OCI-LY1 (cell line): ENCODE results near the gene SCML1.

Source experiments
- H2AFZ ChIP-seq: fragments of 200-600 bp; sonication (generic), shearing (Covaris generic); 2 replicates; pipeline ENCODE4 v1.6.0; 2014; ENCODE audit warnings: antibody characterized with exemption, mild to moderate bottlenecking, low read length
- H3F3A ChIP-seq: fragments of 200-600 bp; sonication (generic), shearing (Covaris generic); 2 replicates; pipeline ENCODE4 v1.6.0; 2014; ENCODE audit warnings: mild to moderate bottlenecking, antibody characterized with exemption, low read length, moderate library complexity; ENCODE audit not compliant: insufficient read depth
- H3K27ac ChIP-seq: fragments of 200-600 bp; sonication (generic); 2 replicates; pipeline ENCODE4 v1.5.1; 2014; ENCODE audit warnings: low read length, mixed run types, mild to moderate bottlenecking, low read depth; ENCODE audit not compliant: poor library complexity, severe bottlenecking
- H3K27me3 ChIP-seq: fragments of 200-600 bp; sonication (generic); 2 replicates; pipeline ENCODE4 v1.6.0; 2014; ENCODE audit warnings: antibody characterized with exemption, mild to moderate bottlenecking, low read length, moderate library complexity; ENCODE audit not compliant: insufficient read depth
- H3K36me3 ChIP-seq: fragments of 200-600 bp; sonication (generic); 2 replicates; pipeline ENCODE4 v1.6.1; 2014; ENCODE audit warnings: mild to moderate bottlenecking, antibody characterized with exemption, low read length, moderate library complexity, mixed read lengths; ENCODE audit not compliant: insufficient read depth
- H3K4me1 ChIP-seq: fragments of 200-600 bp; sonication (generic); 2 replicates; pipeline ENCODE4 v1.5.1; 2014; ENCODE audit warnings: mild to moderate bottlenecking, low read length, moderate library complexity; ENCODE audit not compliant: insufficient read depth, severe bottlenecking
- H3K4me2 ChIP-seq: fragments of 200-600 bp; sonication (generic), shearing (Covaris generic); 2 replicates; pipeline ENCODE4 v1.6.1; 2014; ENCODE audit warnings: low read length
- H3K4me3 ChIP-seq: fragments of 200-600 bp; sonication (generic); 2 replicates; pipeline ENCODE4 v1.5.1; 2014; ENCODE audit warnings: low read length, low read depth, mild to moderate bottlenecking, mixed read lengths; ENCODE audit not compliant: poor library complexity, severe bottlenecking
- H3K79me2 ChIP-seq: fragments of 200-600 bp; shearing (Covaris generic); 2 replicates; pipeline ENCODE4 v1.6.1; 2016; ENCODE audit warnings: mixed run types, low read length, mixed read lengths; ENCODE audit not compliant: insufficient read depth
- H3K9ac ChIP-seq: fragments of 200-600 bp; sonication (generic), shearing (Covaris generic); 2 replicates; pipeline ENCODE4 v1.6.1; 2014; ENCODE audit warnings: mild to moderate bottlenecking, low read length, mixed read lengths
- H3K9me2 ChIP-seq: fragments of 200-600 bp; sonication (generic), shearing (Covaris generic); 2 replicates; pipeline ENCODE4 v1.6.1; 2014; ENCODE audit warnings: low read depth, mild to moderate bottlenecking, low read length, mixed read lengths
- H3K9me3 ChIP-seq: fragments of 200-600 bp; shearing (Covaris generic); 2 replicates; pipeline ENCODE4 v1.6.1; 2014; ENCODE audit warnings: low read length, mixed read lengths
- H4K20me1 ChIP-seq: fragments of 200-600 bp; sonication (generic), shearing (Covaris generic); 2 replicates; pipeline ENCODE4 v1.6.0; 2016; ENCODE audit warnings: mild to moderate bottlenecking, low read length; ENCODE audit not compliant: insufficient read depth
- EZH2 ChIP-seq: fragments of 200-600 bp; sonication (generic), shearing (Covaris generic); IDR thresholded peaks from 2 replicates; pipeline ENCODE4 v1.8.0; 2017; ENCODE audit warnings: borderline replicate concordance, mixed run types, mild to moderate bottlenecking, antibody characterized with exemption, low read length, moderate library complexity, mixed read lengths
- TF ChIP-seq, protein P1 (sequence below): fragments of 200-600 bp; sonication (generic), shearing (Covaris generic); IDR thresholded peaks from 2 replicates; pipeline ENCODE4 v1.5.1; 2017; ENCODE audit warnings: mild to moderate bottlenecking, antibody characterized with exemption, low read length, moderate library complexity, mixed read lengths

Gene SCML1

DNA sequence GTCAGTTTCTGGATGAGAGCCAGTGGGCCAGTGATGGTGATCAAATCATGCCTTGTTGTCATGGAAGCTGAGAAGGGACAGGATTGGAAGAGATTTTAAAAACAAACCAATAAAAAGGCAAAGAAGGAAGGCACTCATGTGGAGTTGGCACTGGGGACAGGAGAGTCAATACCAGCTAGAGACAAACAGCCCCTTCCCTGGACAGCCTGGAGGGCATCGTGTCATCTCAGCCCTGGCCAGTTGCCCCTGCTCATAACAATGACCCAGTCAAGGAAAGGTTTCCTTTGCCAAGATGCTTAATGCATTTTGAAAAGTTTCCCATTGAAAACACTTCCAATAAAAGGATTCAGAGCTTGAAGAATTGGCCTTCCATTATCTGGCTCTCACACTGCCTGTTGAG, 55.5 kb downstream of the SCML1 start:
- Histone ChIP-seq H3K4me3 (no peak overlapping the region), H3K4me1 (no peaks in the 10 kb centered on the region), H3K9me2 (no peaks in the 10 kb centered on the region), H3K9me3 (no peaks in the 10 kb centered on the region), H3K4me2 (no peak overlapping the region), H4K20me1 (no peaks in the 10 kb centered on the region), H3K27me3 (no peaks in the 10 kb centered on the region), H2AFZ (no peak overlapping the region), H3K9ac (no peak overlapping the region), H3K79me2 (no peaks in the 10 kb centered on the region), H3F3A (no peaks in the 10 kb centered on the region), H3K36me3 (no peaks in the 10 kb centered on the region), H3K27ac (no peak overlapping the region)
- TF ChIP-seq EZH2 = no peak
- TF ChIP-seq, protein P1, sequence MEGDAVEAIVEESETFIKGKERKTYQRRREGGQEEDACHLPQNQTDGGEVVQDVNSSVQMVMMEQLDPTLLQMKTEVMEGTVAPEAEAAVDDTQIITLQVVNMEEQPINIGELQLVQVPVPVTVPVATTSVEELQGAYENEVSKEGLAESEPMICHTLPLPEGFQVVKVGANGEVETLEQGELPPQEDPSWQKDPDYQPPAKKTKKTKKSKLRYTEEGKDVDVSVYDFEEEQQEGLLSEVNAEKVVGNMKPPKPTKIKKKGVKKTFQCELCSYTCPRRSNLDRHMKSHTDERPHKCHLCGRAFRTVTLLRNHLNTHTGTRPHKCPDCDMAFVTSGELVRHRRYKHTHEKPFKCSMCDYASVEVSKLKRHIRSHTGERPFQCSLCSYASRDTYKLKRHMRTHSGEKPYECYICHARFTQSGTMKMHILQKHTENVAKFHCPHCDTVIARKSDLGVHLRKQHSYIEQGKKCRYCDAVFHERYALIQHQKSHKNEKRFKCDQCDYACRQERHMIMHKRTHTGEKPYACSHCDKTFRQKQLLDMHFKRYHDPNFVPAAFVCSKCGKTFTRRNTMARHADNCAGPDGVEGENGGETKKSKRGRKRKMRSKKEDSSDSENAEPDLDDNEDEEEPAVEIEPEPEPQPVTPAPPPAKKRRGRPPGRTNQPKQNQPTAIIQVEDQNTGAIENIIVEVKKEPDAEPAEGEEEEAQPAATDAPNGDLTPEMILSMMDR = no peak

DNA sequence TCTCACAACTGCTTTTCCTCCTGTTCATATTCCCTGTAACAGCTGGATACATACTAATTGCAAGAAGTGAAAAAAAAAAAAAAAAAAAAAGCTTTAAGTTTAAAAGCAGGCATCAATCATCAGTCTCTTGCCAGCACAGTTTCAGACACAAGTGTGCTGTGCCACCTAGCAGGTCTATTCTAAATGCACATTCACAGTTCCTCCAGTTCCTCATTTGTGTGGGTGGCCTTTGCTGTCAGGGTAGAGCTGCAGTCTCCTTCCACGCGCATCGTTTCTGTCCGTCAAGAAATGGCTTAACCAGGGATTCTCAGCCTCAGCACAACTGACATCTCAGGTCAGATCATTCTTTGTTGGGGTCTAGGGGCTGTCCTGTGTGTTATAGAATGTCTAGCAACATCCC, 61.6 kb downstream of the SCML1 start:
- TF ChIP-seq, protein P1 = no peak
- no peak for TF ChIP-seq EZH2
- H3K9ac ChIP-seq = no peak overlapping the region
- no peak overlapping the region for H2AFZ ChIP-seq
- H3K27me3 ChIP-seq = no peaks in the 10 kb centered on the region
- H3K27ac ChIP-seq = no peak overlapping the region
- no peaks in the 10 kb centered on the region for H3K9me3 ChIP-seq
- no peaks in the 10 kb centered on the region for H3F3A ChIP-seq
- H3K36me3 ChIP-seq = no peaks in the 10 kb centered on the region
- no peaks in the 10 kb centered on the region for H3K4me1 ChIP-seq
- H3K79me2 ChIP-seq = no peaks in the 10 kb centered on the region
- no peak overlapping the region for H3K4me3 ChIP-seq
- H3K4me2 ChIP-seq = no peak overlapping the region
- H3K9me2 ChIP-seq = no peaks in the 10 kb centered on the region
- no peaks in the 10 kb centered on the region for H4K20me1 ChIP-seq

DNA sequence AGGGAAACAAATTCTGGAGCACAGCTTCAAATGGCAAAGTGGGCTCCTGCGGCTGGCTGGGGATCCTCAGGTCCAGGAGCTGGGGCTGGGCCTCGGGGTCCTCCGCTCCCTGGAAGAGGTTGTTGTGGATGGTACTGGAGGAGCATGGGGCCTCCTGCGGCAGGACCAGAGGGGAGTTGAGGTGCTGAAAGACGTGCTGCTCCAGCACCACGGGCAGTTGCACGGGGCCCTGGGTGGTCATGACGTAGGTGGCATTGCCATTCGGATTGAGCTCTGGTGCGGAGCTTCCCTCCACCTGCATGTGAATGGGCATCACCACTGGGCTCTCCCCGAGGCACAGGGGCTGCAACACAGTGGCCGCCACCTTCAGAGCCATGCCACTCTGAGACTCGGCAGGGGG, 64.1 kb downstream of the SCML1 start:
- Histone ChIP-seq H3K27me3 (no peaks in the 10 kb centered on the region), H3K9me3 (no peaks in the 10 kb centered on the region), H3K4me1 (no peaks in the 10 kb centered on the region), H2AFZ (no peak overlapping the region), H3K4me2 (no peak overlapping the region), H3K79me2 (no peaks in the 10 kb centered on the region), H3K27ac (no peak overlapping the region), H3K9ac (no peak overlapping the region), H3F3A (no peaks in the 10 kb centered on the region), H3K9me2 (no peaks in the 10 kb centered on the region), H3K4me3 (no peak overlapping the region), H4K20me1 (no peaks in the 10 kb centered on the region), H3K36me3 (no peaks in the 10 kb centered on the region)
- no peak for TF ChIP-seq EZH2
- TF ChIP-seq, protein P1 = no peak
